Measurements from ENCODE around the gene GEMIN5. TPM values are rescaled to one million over a fixed set of nuclear protein-coding genes. Genes with fewer than 3 reads are reported as not detected.
"Not testable (repeated sequence)": the region's sequence is repeated elsewhere in the genome, so short reads cannot be mapped to it uniquely, and the experiment has no call there.

The GEMIN5 gene
- polyA plus RNA-seq (ENCODE audit: insufficient read length), result 15.3 TPM

GRCh38 chr5:154937718-154938466 lies at the start of gene GEMIN5:
GEMIN5 (minus strand) TSS chr5:154938211; CDS start chr5:154938133, 78 bp downstream.
- DNase-seq (ENCODE audit: low read depth), result peak; percentile 61

- no peak for DNase-seq (ENCODE audit: low read depth)
Measured at GRCh38 chr5:154986151-154986550, 48.1 kb upstream of the GEMIN5 start.

- no peak for DNase-seq (ENCODE audit: low read depth)
Measured at GRCh38 chr5:154984946-154985516, 47.0 kb upstream of the GEMIN5 start.

- not testable (repeated sequence) for DNase-seq (ENCODE audit: low read depth)
Measured at GRCh38 chr5:154978294-154978693, 40.3 kb upstream of the GEMIN5 start.

GRCh38 chr5:154977409-154977808 lies 39.4 kb upstream of the GEMIN5 start:
- no peak for DNase-seq (ENCODE audit: low read depth)

- not testable (repeated sequence) for DNase-seq (ENCODE audit: low read depth)
Measured at GRCh38 chr5:154976082-154976481, 38.1 kb upstream of the GEMIN5 start.

GRCh38 chr5:154972476-154973080 lies 34.6 kb upstream of the GEMIN5 start:
- peak; percentile 5 for DNase-seq (ENCODE audit: low read depth)

GRCh38 chr5:154971501-154971900 lies 33.5 kb upstream of the GEMIN5 start:
- no peak for DNase-seq (ENCODE audit: low read depth)

- no peak for DNase-seq (ENCODE audit: low read depth)
Measured at GRCh38 chr5:154970759-154971158, 32.7 kb upstream of the GEMIN5 start.

- DNase-seq (ENCODE audit: low read depth), result no peak
Measured at GRCh38 chr5:154968953-154969352, 30.9 kb upstream of the GEMIN5 start.

- no peak for DNase-seq (ENCODE audit: low read depth)
Measured at GRCh38 chr5:154967421-154968024, 29.5 kb upstream of the GEMIN5 start.

GRCh38 chr5:154966874-154967273 lies 28.9 kb upstream of the GEMIN5 start:
- DNase-seq (ENCODE audit: low read depth), result no peak

- DNase-seq (ENCODE audit: low read depth), result no peak
Measured at GRCh38 chr5:154966081-154966841, 28.2 kb upstream of the GEMIN5 start.

GRCh38 chr5:154962494-154962893 lies 24.5 kb upstream of the GEMIN5 start:
- DNase-seq (ENCODE audit: low read depth), result no peak

- no peak for DNase-seq (ENCODE audit: low read depth)
Measured at GRCh38 chr5:154956712-154957111, 18.7 kb upstream of the GEMIN5 start.

- DNase-seq (ENCODE audit: low read depth), result no peak
Measured at GRCh38 chr5:154949781-154950180, 11.8 kb upstream of the GEMIN5 start.

- DNase-seq (ENCODE audit: low read depth), result no peak
Measured at GRCh38 chr5:154948313-154948712, 10.3 kb upstream of the GEMIN5 start.

GRCh38 chr5:154947778-154948177 lies 9.8 kb upstream of the GEMIN5 start:
- no peak for DNase-seq (ENCODE audit: low read depth)

- DNase-seq (ENCODE audit: low read depth), result no peak
Measured at GRCh38 chr5:154945695-154946301, 7.8 kb upstream of the GEMIN5 start.

- no peak for DNase-seq (ENCODE audit: low read depth)
Measured at GRCh38 chr5:154944716-154945115, 6.7 kb upstream of the GEMIN5 start.

- no peak for DNase-seq (ENCODE audit: low read depth)
Measured at GRCh38 chr5:154943527-154943926, 5.5 kb upstream of the GEMIN5 start.
